Uterus (tissue), 4 donors: ENCODE measurements around the gene SYNGAP1. TPM values are rescaled to one million over a fixed set of nuclear protein-coding genes. Genes with fewer than 3 reads are reported as not detected.

Experiments used
- DNase-seq, 2 donors: peaks; one replicate each; pipeline ENCODE4 v3.0.0-alpha.2; 2019 to 2020
- H3K27ac ChIP-seq, 2 donors: fragments of 200-600 bp; sonication (generic); 1 replicate in 1 of 2; 2 replicates in 1 of 2; pipeline ENCODE4 v1.5.1; 2016 to 2018
- H3K27me3 ChIP-seq, 2 donors: fragments of 200-600 bp; sonication (generic); one replicate each; pipeline ENCODE4 v1.5.1; 2018 to 2019; ENCODE audit warnings: control low read depth in 1 of 2
- H3K36me3 ChIP-seq, 2 donors: fragments of 200-600 bp; sonication (generic); one replicate each; pipeline ENCODE4 v1.5.1; 2019; ENCODE audit warnings: control low read depth in 1 of 2
- H3K4me1 ChIP-seq, 2 donors: fragments of 200-600 bp; sonication (generic); one replicate each; pipeline ENCODE4 v1.5.1; 2018 to 2019; ENCODE audit warnings: control low read depth in 1 of 2
- H3K4me3 ChIP-seq, 2 donors: fragments of 200-600 bp; sonication (generic); 1 replicate in 1 of 2; 2 replicates in 1 of 2; pipeline ENCODE4 v1.5.1; 2018 to 2019; ENCODE audit warnings: mild to moderate bottlenecking in 1 of 2
- H3K9me3 ChIP-seq, 2 donors: fragments of 200-600 bp; sonication (generic); one replicate each; pipeline ENCODE4 v1.5.1; 2019; ENCODE audit warnings: control low read depth in 1 of 2
- POLR2A ChIP-seq, 2 donors: fragments of 450-650 bp; IDR thresholded peaks; one replicate each; pipeline ENCODE4 v1.6.1; 2016; ENCODE audit warnings: antibody characterized with exemption in 2 of 2, mild to moderate bottlenecking in 1 of 2, moderate library complexity in 1 of 2
- intact Hi-C: fragments of 100-400 bp; cut with DNase I; formaldehyde crosslinking; loops from one replicate; pipeline ENCODE4 v1.15.1; 2023; ENCODE audit warnings: low total_unique reads
- microRNA-seq: library from miRNA; unstranded; fragments of <30 nt; microRNA quantifications from one replicate; pipeline ENCODE4, GENCODE V29; 2016; ENCODE audit warnings: borderline microRNAs expressed, borderline replicate concordance
- small RNA-seq: library from RNA; depleted of rRNA; stranded (forward); fragments of <200 nt; gene quantifications from one replicate; pipeline ENCODE3, GENCODE V24; 2016
- total RNA-seq, 4 donors: library from RNA; depleted of rRNA in 3 of 4; stranded (reverse); fragments of >200 nt in 3 of 4; gene quantifications; one replicate each; pipeline versions ENCODE4 v1.1.0 to v1.2.4, GENCODE V29; 2014 to 2023
- TF ChIP-seq, protein P1 (sequence below), 4 experiments: fragments of 200-600 bp in 2 of 4; fragments of 450-650 bp in 2 of 4; sonication (generic) in 2 of 4; IDR thresholded peaks; one replicate each; pipeline ENCODE4 v1.5.1; 2016 to 2019; ENCODE audit warnings: antibody characterized with exemption in 4 of 4, mild to moderate bottlenecking in 2 of 4, moderate library complexity in 1 of 4
- donor health status: DM: yes; HTN: yes; CAD: no.

Gene SYNGAP1
- total RNA-seq, 4 donors from 2014 or later: 11.5 to 67.6 (median 14.4) TPM

DNA sequence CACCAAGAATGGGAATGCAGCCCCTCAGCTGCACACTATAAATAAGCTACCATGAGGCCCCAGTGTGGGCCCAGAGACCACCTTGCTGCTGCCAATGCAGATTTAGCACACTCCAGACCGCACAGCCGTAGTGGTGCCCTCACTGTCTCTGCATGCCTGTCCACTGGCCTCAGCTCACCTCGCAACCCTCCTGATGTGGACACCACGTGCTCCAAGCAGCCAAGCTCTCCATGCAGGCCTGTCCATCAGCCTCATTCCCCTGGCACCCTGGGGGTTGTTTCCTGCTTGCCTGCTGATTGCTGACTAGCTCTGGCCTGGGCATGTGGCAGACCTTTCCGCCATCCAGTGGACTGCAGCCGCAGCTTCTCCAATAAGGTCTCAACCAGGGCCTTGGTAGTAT lies 70.8 kb downstream of the SYNGAP1 start:
- TF ChIP-seq, protein P1, sequence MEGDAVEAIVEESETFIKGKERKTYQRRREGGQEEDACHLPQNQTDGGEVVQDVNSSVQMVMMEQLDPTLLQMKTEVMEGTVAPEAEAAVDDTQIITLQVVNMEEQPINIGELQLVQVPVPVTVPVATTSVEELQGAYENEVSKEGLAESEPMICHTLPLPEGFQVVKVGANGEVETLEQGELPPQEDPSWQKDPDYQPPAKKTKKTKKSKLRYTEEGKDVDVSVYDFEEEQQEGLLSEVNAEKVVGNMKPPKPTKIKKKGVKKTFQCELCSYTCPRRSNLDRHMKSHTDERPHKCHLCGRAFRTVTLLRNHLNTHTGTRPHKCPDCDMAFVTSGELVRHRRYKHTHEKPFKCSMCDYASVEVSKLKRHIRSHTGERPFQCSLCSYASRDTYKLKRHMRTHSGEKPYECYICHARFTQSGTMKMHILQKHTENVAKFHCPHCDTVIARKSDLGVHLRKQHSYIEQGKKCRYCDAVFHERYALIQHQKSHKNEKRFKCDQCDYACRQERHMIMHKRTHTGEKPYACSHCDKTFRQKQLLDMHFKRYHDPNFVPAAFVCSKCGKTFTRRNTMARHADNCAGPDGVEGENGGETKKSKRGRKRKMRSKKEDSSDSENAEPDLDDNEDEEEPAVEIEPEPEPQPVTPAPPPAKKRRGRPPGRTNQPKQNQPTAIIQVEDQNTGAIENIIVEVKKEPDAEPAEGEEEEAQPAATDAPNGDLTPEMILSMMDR (IDR thresholded peaks at IDR 0.05): no peak
- TF ChIP-seq POLR2A (IDR thresholded peaks at IDR 0.05): no peak
- Histone ChIP-seq H3K4me1 (no peaks in the 10 kb centered on the region), H3K4me3 (no peak overlapping the region), H3K27me3 (no peaks in the 10 kb centered on the region), H3K9me3 (no peaks in the 10 kb centered on the region), H3K27ac (no peak overlapping the region), H3K36me3 (no peaks in the 10 kb centered on the region)
- DNase-seq: no peak
- intact Hi-C loops: no loop called here

DNA sequence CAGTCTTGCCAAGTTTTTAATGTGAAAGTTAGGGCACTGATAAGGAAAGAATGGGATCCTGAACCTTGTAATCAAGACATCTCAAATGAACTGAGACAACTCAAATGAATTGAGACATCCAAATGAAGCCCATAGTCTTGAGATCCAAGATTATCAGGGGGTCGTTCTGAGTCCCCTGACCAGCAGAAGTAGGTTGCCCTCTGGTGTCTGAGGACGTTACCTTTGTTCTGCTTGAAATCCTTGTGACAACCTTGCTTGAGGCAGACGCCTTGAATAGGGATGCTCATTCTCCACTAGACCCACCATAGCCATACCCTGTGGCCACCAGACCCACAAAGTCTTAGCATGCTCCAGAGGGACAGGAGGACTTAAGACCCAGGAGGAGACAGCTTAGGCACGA lies 72.2 kb downstream of the SYNGAP1 start:
- H3K36me3 ChIP-seq: no peaks in the 10 kb centered on the region
- intact Hi-C loops: no loop called here
- TF ChIP-seq, protein P1 (IDR thresholded peaks at IDR 0.05): no peak
- TF ChIP-seq POLR2A (IDR thresholded peaks at IDR 0.05): no peak
- H3K27me3 ChIP-seq: no peaks in the 10 kb centered on the region
- H3K4me3 ChIP-seq: no peak overlapping the region
- no peaks in the 10 kb centered on the region for H3K9me3 ChIP-seq
- no peak for DNase-seq
- H3K27ac ChIP-seq: no peak overlapping the region
- no peaks in the 10 kb centered on the region for H3K4me1 ChIP-seq

DNA sequence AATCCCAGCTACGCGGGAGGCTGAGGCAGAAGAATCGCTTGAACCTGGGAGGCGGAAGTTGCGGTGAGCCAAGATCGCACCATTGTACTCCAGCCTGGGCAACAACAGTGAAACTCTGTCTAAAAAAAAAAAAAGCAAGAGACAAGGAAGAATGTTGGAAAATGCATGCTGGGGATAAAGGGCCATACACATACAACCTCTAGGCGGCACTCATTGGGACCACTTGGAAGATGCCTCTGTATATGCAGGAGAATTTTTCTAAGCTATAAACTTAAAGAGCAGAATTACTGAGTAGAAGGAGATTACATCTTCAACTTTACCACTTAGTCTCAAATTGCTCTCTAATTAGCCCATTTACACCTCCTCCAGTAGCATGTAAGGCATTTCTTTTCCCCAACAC lies 77.3 kb downstream of the SYNGAP1 start:
- Histone ChIP-seq H3K27me3 (no peaks in the 10 kb centered on the region), H3K4me1 (no peaks in the 10 kb centered on the region), H3K4me3 (no peak overlapping the region), H3K27ac (no peak overlapping the region), H3K36me3 (no peaks in the 10 kb centered on the region), H3K9me3 (no peaks in the 10 kb centered on the region)
- no peak for DNase-seq
- TF ChIP-seq, protein P1 (IDR thresholded peaks at IDR 0.05): no peak
- no peak for TF ChIP-seq POLR2A (IDR thresholded peaks at IDR 0.05)
- intact Hi-C loops: no loop called here

DNA sequence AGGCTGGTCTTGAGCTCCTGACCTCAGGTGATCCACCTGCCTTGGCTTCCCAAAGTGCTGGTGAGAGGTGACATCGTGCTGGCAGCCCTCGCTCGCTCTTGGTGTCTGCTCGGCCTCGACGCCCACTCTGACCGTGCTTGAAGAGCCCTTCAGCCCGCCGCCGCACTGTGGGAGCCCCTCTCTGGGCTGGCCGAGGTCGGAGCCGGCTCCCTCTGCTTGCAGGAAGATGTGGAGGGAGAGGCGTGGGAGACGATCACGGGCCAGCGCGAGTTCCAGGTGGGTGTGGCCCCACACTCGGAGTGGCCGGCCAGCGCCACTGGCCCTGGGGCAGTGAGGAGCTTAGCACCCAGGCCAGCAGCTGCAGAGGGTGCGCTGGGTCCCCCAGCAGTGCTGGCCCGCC lies 82.6 kb downstream of the SYNGAP1 start:
- H3K4me3 ChIP-seq: no peak overlapping the region
- H3K4me1 ChIP-seq: no peaks in the 10 kb centered on the region
- no peak overlapping the region for H3K27ac ChIP-seq
- no peak for DNase-seq
- no peaks in the 10 kb centered on the region for H3K36me3 ChIP-seq
- no peak for TF ChIP-seq POLR2A (IDR thresholded peaks at IDR 0.05)
- TF ChIP-seq, protein P1 (IDR thresholded peaks at IDR 0.05): no peak
- intact Hi-C loops: no loop called here
- no peaks in the 10 kb centered on the region for H3K27me3 ChIP-seq
- no peaks in the 10 kb centered on the region for H3K9me3 ChIP-seq

DNA sequence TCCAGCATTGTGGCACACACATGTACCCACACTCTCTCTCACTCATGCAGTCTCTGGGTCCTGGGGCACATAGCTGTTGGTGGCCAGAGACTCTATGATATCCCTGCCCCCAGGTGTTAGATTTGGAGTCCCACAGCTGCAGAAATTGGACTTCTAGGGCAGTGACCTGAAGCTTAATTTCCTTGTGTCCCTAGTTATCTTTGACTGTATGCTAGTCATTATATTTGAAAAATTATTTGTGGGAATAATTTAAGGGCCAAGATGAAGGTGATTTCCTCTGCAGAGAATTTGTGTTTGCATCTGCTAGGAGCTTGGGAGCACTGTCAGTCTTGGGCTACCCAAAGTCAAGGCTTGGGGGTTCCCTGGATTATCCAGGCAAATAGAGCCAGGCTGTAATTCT lies 84.6 kb downstream of the SYNGAP1 start:
- no peaks in the 10 kb centered on the region for H3K36me3 ChIP-seq
- intact Hi-C loops: no loop called here
- H3K4me3 ChIP-seq: no peak overlapping the region
- no peak overlapping the region for H3K27ac ChIP-seq
- no peaks in the 10 kb centered on the region for H3K4me1 ChIP-seq
- DNase-seq: no peak
- TF ChIP-seq, protein P1 (IDR thresholded peaks at IDR 0.05): no peak
- no peak for TF ChIP-seq POLR2A (IDR thresholded peaks at IDR 0.05)
- H3K27me3 ChIP-seq: no peaks in the 10 kb centered on the region
- no peaks in the 10 kb centered on the region for H3K9me3 ChIP-seq

Small RNA genes lying within 50 kb of the gene (microRNA-seq; reads per million reads assigned to microRNA genes)
- gene MIR5004: not detected

Small RNA genes lying within 50 kb of the gene (small RNA-seq; reads per million reads assigned to genes)
- gene RPL35AP4 (not detected), gene ZBTB9 (not detected)

Other genes with a start within 250 kb of the SYNGAP1 start
- gene COL11A2, start 227.6 kb upstream of the SYNGAP1 start, total RNA-seq: 1 to 10 TPM in 2 of 4 donors, under 1 TPM in 2; under 0.01 to 2.6 (median 1.0) TPM
- gene RXRB, start 219.4 kb upstream of the SYNGAP1 start, total RNA-seq: 10 to 100 TPM; 28.6 to 71.0 (median 34.0) TPM
- 10 to 100 TPM; 53.8 to 87.8 (median 57.5) TPM for gene SLC39A7, start 219.2 kb upstream of the SYNGAP1 start, total RNA-seq
- 10 to 100 TPM in 1 of 4 donors, 1 to 10 TPM in 2, not detected in 1; 2.6 to 11.3 (median 5.8) TPM for gene HSD17B8, start 215.4 kb upstream of the SYNGAP1 start, total RNA-seq
- gene RING1, start 211.6 kb upstream of the SYNGAP1 start, total RNA-seq: 10 to 100 TPM in 3 of 4 donors, 1 to 10 TPM in 1; 1.8 to 66.9 (median 30.1) TPM
- 10 to 100 TPM; 12.8 to 58.4 (median 37.5) TPM for gene VPS52, start 148.2 kb upstream of the SYNGAP1 start, total RNA-seq
- gene RPS18, start 148.0 kb upstream of the SYNGAP1 start, total RNA-seq: 1,000 to 10,000 TPM; 2,386 to 5,510 (median 4,061) TPM
- 10 to 100 TPM in 3 of 4 donors, 1 to 10 TPM in 1; 5.5 to 15.9 (median 14.3) TPM for gene B3GALT4, start 142.9 kb upstream of the SYNGAP1 start, total RNA-seq
- gene WDR46, start 130.8 kb upstream of the SYNGAP1 start, total RNA-seq: 10 to 100 TPM; 17.9 to 60.3 (median 31.7) TPM
- 10 to 100 TPM; 13.6 to 33.5 (median 21.6) TPM for gene PFDN6, start 130.5 kb upstream of the SYNGAP1 start, total RNA-seq
- gene RGL2, start 121.1 kb upstream of the SYNGAP1 start, total RNA-seq: 100 to 1,000 TPM in 1 of 4 donors, 10 to 100 TPM in 3; 34.4 to 118 (median 36.0) TPM
- gene TAPBP, start 106.0 kb upstream of the SYNGAP1 start, total RNA-seq: 10 to 100 TPM; 17.6 to 83.9 (median 41.4) TPM
- 10 to 100 TPM in 2 of 4 donors, 1 to 10 TPM in 2; 3.8 to 31.3 (median 16.0) TPM for gene ZBTB22, start 102.3 kb upstream of the SYNGAP1 start, total RNA-seq
- 100 to 1,000 TPM in 1 of 4 donors, 10 to 100 TPM in 3; 18.2 to 120 (median 32.3) TPM for gene DAXX, start 97.1 kb upstream of the SYNGAP1 start, total RNA-seq
- 10 to 100 TPM in 1 of 4 donors, 1 to 10 TPM in 1, not detected in 2; 1.8 to 20.0 TPM for gene KIFC1, start 28.2 kb upstream of the SYNGAP1 start, total RNA-seq
- gene PHF1, start 9.1 kb upstream of the SYNGAP1 start, total RNA-seq: 100 to 1,000 TPM in 1 of 4 donors, 10 to 100 TPM in 3; 10.5 to 147 (median 35.3) TPM
- 100 to 1,000 TPM in 1 of 4 donors, 10 to 100 TPM in 3; 10.8 to 135 (median 72.7) TPM for gene CUTA, start 2.0 kb upstream of the SYNGAP1 start, total RNA-seq
- 10 to 100 TPM in 1 of 4 donors, 1 to 10 TPM in 1, under 1 TPM in 2; under 0.01 to 12.0 (median 4.7) TPM for gene ZBTB9, start 34.5 kb downstream of the SYNGAP1 start, total RNA-seq
- 10 to 100 TPM in 2 of 4 donors, 1 to 10 TPM in 1, under 1 TPM in 1; 0.88 to 15.3 (median 6.1) TPM for gene BAK1, start 160.2 kb downstream of the SYNGAP1 start, total RNA-seq
- gene ITPR3, start 201.3 kb downstream of the SYNGAP1 start, total RNA-seq: 10 to 100 TPM; 11.2 to 27.6 (median 16.1) TPM